ENCODE data around the gene BANF2. TPM values are rescaled to one million over a fixed set of nuclear protein-coding genes. Genes with fewer than 3 reads are reported as not detected.

The BANF2 gene
- polyA plus RNA-seq, 1 donor from 2014 or later: not detected

- TF ChIP-seq MXI1 (conservative IDR thresholded peaks at IDR 0.05; ENCODE audit: poor library complexity, severe bottlenecking): no peak
- no peak for TF ChIP-seq EP300 (conservative IDR thresholded peaks at IDR 0.05; ENCODE audit: poor library complexity, severe bottlenecking)
- TF ChIP-seq POLR2AphosphoS5 (IDR thresholded peaks at IDR 0.05): no peak
- TF ChIP-seq EZH2 (IDR thresholded peaks at IDR 0.05; ENCODE audit: borderline replicate concordance, insufficient read depth, low read length, poor library complexity, severe bottlenecking): no peak
- no peak for TF ChIP-seq REST (IDR thresholded peaks at IDR 0.05; ENCODE audit: borderline replicate concordance)
- TF ChIP-seq TAF1 (IDR thresholded peaks at IDR 0.05; ENCODE audit: low read depth): no peak
- TF ChIP-seq CTCF (IDR thresholded peaks at IDR 0.05; ENCODE audit: poor library complexity, severe bottlenecking): peak; percentile 40
- Histone ChIP-seq H3K9ac (ENCODE audit: low read length) (no peak overlapping the region), H3K4me2 (ENCODE audit: low read length) (no peak overlapping the region), H3K27me3 (ENCODE audit: insufficient read depth, low read depth, low read length) (no peaks in the 10 kb centered on the region), H4K20me1 (ENCODE audit: insufficient read depth) (no peaks in the 10 kb centered on the region), H3K9me3 (ENCODE audit: low read length) (no peaks in the 10 kb centered on the region), H3K27ac (ENCODE audit: low read length) (no peak overlapping the region), H3F3A (ENCODE audit: insufficient read depth, low read length, poor library complexity, severe bottlenecking) (no peaks in the 10 kb centered on the region), H3K4me3 (ENCODE audit: low read length) (peak overlapping the region; percentile 49), H2AFZ (ENCODE audit: low read depth, low read length) (no peak overlapping the region), H3K9me2 (ENCODE audit: insufficient read depth, low read length) (no peaks in the 10 kb centered on the region), H3K36me3 (ENCODE audit: insufficient read depth, low read length) (no peaks in the 10 kb centered on the region), H3K79me2 (replicated peaks; ENCODE audit: insufficient read depth, low read length) (no peaks in the 10 kb centered on the region)
Measured at GRCh38 chr20:17680836-17681725, 18.7 kb upstream of the BANF2 start.

- H4K20me1 ChIP-seq (ENCODE audit: insufficient read depth): no peaks in the 10 kb centered on the region
- no peak overlapping the region for H2AFZ ChIP-seq (ENCODE audit: low read depth, low read length)
- H3K9ac ChIP-seq (ENCODE audit: low read length): peak overlapping the region; percentile 51
- no peaks in the 10 kb centered on the region for H3K36me3 ChIP-seq (ENCODE audit: insufficient read depth, low read length)
- H3K27ac ChIP-seq (ENCODE audit: low read length): no peak overlapping the region
- TF ChIP-seq RAD21 (conservative IDR thresholded peaks at IDR 0.05) (no peak), REST (IDR thresholded peaks at IDR 0.05; ENCODE audit: borderline replicate concordance) (no peak), CTCF (IDR thresholded peaks at IDR 0.05; ENCODE audit: poor library complexity, severe bottlenecking) (no peak), EZH2 (IDR thresholded peaks at IDR 0.05; ENCODE audit: borderline replicate concordance, insufficient read depth, low read length, poor library complexity, severe bottlenecking) (no peak), SMC3 (conservative IDR thresholded peaks at IDR 0.05; ENCODE audit: poor library complexity) (no peak), POLR2AphosphoS5 (IDR thresholded peaks at IDR 0.05) (no peak), TAF1 (IDR thresholded peaks at IDR 0.05; ENCODE audit: low read depth) (no peak), EP300 (conservative IDR thresholded peaks at IDR 0.05; ENCODE audit: poor library complexity, severe bottlenecking) (no peak), MXI1 (conservative IDR thresholded peaks at IDR 0.05; ENCODE audit: poor library complexity, severe bottlenecking) (no peak)
- peak overlapping the region; percentile 79 for H3K4me3 ChIP-seq (ENCODE audit: low read length)
- H3K4me2 ChIP-seq (ENCODE audit: low read length): no peak overlapping the region
- no peaks in the 10 kb centered on the region for H3K27me3 ChIP-seq (ENCODE audit: insufficient read depth, low read depth, low read length)
- no peaks in the 10 kb centered on the region for H3F3A ChIP-seq (ENCODE audit: insufficient read depth, low read length, poor library complexity, severe bottlenecking)
- no peaks in the 10 kb centered on the region for H3K9me3 ChIP-seq (ENCODE audit: low read length)
- no peaks in the 10 kb centered on the region for H3K79me2 ChIP-seq (replicated peaks; ENCODE audit: insufficient read depth, low read length)
- no peaks in the 10 kb centered on the region for H3K9me2 ChIP-seq (ENCODE audit: insufficient read depth, low read length)
Measured at GRCh38 chr20:17681726-17682102, 18.1 kb upstream of the BANF2 start.

Measured in neural cell (in vitro differentiated cells).